Activated naive CD8-positive, alpha-beta T cell treated with anti-CD3 and anti-CD28 coated beads, Interleukin-2, amount 10 ng/mL, durations not matched to agents 7 days and 5 days (primary cell): ENCODE results near the gene EPN2. TPM values are rescaled to one million over a fixed set of nuclear protein-coding genes. Genes with fewer than 3 reads are reported as not detected.
"Not testable (repeated sequence)": the region's sequence is repeated elsewhere in the genome, so short reads cannot be mapped to it uniquely, and the experiment has no call there.

Source experiments
- ATAC-seq: fragments of 150-1000 bp; cut with Tn5 transposase; one replicate; pipeline ENCODE4 v1.10.0; 2021; ENCODE audit warnings: low read depth, moderate library complexity
- POLR2A ChIA-PET: fragments of 350-600 bp; sonication (Branson Sonifier 250); formaldehyde crosslinking; loops from one replicate; lab custom pipeline; 2021; ENCODE audit warnings: antibody characterized with exemption; lab: Charles Lee
- DNase-seq: peaks from one replicate; pipeline ENCODE4 v3.0.0; 2021
- H3K27ac Mint-ChIP-seq: one replicate; pipeline ENCODE4 v1.8.0; 2022; ENCODE audit warnings: mild to moderate bottlenecking, mixed read lengths
- H3K27me3 Mint-ChIP-seq: one replicate; pipeline ENCODE4 v1.8.0; 2022; ENCODE audit warnings: mild to moderate bottlenecking, moderate library complexity, mixed read lengths
- H3K36me3 Mint-ChIP-seq: one replicate; pipeline ENCODE4 v1.8.0; 2021; ENCODE audit warnings: mild to moderate bottlenecking, mixed read lengths
- H3K4me1 Mint-ChIP-seq: one replicate; pipeline ENCODE4 v1.8.0; 2021; ENCODE audit warnings: mixed read lengths
- H3K4me3 Mint-ChIP-seq: one replicate; pipeline ENCODE4 v1.8.0; 2022; ENCODE audit warnings: mild to moderate bottlenecking, moderate library complexity, mixed read lengths
- H3K9me3 Mint-ChIP-seq: one replicate; pipeline ENCODE4 v1.8.0; 2021; ENCODE audit warnings: mixed read lengths
- total RNA-seq, 2 experiments: library from RNA; stranded (reverse); gene quantifications; one replicate each; pipeline ENCODE4 v1.2.3, GENCODE V29; 2021

Gene EPN2
- total RNA-seq, 2 experiments from 2014 or later: 7.1 to 7.5 TPM

DNA sequence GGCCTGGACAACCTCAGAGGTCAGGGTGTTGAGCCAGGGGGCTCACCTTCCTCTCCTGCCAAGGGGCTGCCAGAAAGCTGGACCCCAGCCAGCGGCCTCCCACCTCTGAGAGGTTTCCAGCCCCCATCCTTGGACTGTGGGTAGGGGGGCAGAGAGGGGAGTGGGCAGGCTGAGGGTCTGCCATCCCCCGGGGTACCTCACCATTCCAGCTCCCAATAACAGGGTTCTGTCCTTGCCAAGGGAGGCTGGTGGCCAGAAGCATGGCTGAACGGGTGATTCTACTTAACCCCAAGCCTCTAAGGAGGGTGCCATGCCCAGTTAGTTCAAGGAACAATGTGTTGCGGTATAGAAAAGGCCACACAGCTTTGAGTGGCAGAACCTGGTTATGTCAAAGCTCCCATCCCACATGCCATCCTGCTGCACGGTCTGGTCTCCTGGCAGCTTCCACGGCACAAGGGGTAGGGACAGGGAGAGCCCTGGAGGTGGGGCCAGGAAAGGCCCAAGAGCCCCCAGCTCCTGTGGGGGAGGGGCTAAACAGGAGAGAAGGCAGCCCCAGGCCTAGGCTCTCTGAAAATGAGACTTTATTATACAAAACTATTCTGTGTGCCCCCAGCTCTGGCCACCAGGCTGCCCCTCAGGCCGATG, 105.6 kb downstream of the EPN2 start:
- no peak overlapping the region for H3K27ac Mint-ChIP-seq
- no peaks in the 10 kb centered on the region for H3K9me3 Mint-ChIP-seq

DNA sequence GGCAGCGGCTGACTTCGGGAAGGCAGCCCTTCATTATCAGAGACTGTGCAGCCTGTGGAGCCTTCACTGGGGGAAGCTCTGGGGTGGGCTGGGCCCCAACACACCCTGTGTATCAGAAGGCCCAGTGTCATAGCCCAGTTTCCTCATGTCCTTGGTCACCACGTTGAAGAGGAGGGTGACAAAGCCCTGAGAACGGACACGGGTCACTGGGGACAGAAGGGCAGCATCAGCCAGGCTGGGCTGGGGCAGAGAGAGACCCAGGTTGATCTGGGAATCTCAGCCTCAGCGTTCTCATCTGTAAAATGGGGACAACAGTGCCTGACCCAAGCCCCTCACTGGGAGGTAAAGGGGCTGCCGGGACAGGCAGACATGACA, 106.1 kb downstream of the EPN2 start:
- no peaks in the 10 kb centered on the region for H3K9me3 Mint-ChIP-seq
- no peak overlapping the region for H3K4me3 Mint-ChIP-seq
- no peaks in the 10 kb centered on the region for H3K36me3 Mint-ChIP-seq
- H3K27me3 Mint-ChIP-seq: peaks cover 16% of the 10 kb centered on the region
- POLR2A ChIA-PET: no interaction called here
- ATAC-seq (no peak), DNase-seq (no peak)
- no peaks in the 10 kb centered on the region for H3K4me1 Mint-ChIP-seq
- no peak overlapping the region for H3K27ac Mint-ChIP-seq

More for the DNA sequence above, 105.6 kb downstream of the EPN2 start:
- H3K36me3 Mint-ChIP-seq: no peaks in the 10 kb centered on the region
- peaks cover 16% of the 10 kb centered on the region for H3K27me3 Mint-ChIP-seq
- no peaks in the 10 kb centered on the region for H3K4me1 Mint-ChIP-seq
- no peak overlapping the region for H3K4me3 Mint-ChIP-seq
- ATAC-seq (no peak), DNase-seq (no peak)
- POLR2A ChIA-PET: no interaction called here

DNA sequence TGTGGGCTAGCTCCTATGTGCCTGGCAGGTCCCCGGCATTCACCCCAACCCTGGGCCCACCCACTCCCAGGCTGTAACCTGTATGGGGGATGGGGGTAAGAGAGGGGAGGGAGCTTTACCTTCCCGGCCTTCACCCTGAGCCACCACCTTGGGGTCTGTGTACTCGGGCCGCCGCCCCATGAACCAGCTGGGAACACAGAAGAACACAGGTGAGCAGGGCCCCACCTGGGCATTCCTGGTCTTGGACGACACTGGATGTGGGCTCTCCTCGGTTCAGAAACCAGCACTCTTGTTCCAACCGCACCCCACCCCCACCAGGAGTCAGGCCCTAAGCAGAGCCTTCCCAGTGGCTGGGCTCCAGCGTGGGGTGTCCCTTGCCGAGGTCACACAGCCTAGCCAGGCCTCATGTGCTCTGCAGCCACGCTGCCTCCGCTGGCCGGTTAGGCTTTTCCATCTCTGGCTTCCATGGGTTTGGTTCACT, 106.5 kb downstream of the EPN2 start:
- DNase-seq (no peak), ATAC-seq (no peak)
- POLR2A ChIA-PET: no interaction called here
- Mint-ChIP-seq H3K27ac (no peak overlapping the region), H3K4me3 (no peak overlapping the region), H3K4me1 (no peaks in the 10 kb centered on the region), H3K9me3 (no peaks in the 10 kb centered on the region), H3K36me3 (no peaks in the 10 kb centered on the region), H3K27me3 (peaks cover 14% of the 10 kb centered on the region)

DNA sequence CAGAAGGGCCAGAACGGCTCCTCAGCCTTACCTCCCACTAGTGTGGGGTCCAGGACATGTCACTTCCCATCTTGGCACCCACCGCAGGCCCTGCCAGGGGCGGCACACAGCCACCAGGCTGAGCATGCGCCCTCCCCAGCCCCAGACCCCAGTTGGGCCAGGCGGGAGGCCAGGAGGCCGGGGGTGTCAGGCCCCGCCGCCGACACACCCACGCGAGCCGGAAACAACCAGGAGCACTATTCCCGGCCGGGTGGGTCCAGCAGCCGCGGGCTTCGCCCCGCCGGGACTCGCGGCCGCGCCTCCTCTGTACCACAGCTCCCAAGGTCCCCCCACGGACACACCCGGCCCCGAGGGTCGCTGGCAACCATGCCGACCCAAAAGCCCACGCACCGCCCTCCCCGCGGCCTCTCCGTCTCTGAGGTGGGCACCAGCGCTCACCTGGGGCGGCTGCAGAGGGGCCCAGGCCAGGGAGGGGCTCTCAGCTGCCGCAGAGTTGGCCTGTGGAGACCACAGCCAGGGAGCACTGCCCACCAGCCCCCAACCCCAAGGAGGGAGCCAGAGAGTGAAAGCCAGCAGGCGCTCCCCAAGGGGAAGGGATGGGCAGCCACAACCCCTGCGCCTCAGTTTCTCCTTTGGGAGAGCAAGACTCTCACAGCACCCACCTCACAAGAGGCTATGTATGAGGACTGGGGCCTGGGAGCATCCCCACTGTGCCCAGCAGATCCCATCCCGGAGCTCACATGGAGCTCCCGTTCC, 107.3 kb downstream of the EPN2 start:
- ATAC-seq (no peak), DNase-seq (no peak)
- no peak overlapping the region for H3K27ac Mint-ChIP-seq
- H3K27me3 Mint-ChIP-seq: peaks cover 6% of the 10 kb centered on the region
- POLR2A ChIA-PET: no interaction called here
- no peak overlapping the region for H3K4me3 Mint-ChIP-seq
- no peaks in the 10 kb centered on the region for H3K4me1 Mint-ChIP-seq
- no peaks in the 10 kb centered on the region for H3K9me3 Mint-ChIP-seq
- H3K36me3 Mint-ChIP-seq: no peaks in the 10 kb centered on the region

DNA sequence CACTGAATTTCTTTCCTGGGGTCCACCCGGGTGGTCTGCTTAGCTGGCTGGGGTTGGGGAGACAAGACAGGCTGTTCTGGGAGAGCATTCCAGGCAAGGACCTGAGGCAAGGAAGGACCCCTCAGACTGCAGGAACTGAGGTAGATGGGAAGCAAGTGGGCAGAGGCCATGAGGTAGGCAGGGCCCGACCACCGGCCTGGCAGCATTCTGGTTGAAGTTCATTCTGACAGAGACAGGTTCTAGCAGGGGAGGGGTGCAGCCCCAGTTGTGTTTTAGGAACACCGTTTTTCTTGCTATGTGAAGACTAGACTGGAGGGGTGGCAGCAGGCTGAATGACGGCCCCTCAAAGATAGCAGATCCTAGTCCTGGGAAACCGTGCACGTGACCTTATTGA, 107.9 kb downstream of the EPN2 start:
- Mint-ChIP-seq H3K36me3 (no peaks in the 10 kb centered on the region), H3K4me3 (no peak overlapping the region), H3K27me3 (peaks cover 3% of the 10 kb centered on the region), H3K4me1 (no peaks in the 10 kb centered on the region), H3K27ac (no peak overlapping the region), H3K9me3 (no peaks in the 10 kb centered on the region)
- DNase-seq: no peak
- no peak for ATAC-seq
- POLR2A ChIA-PET: no interaction called here

DNA sequence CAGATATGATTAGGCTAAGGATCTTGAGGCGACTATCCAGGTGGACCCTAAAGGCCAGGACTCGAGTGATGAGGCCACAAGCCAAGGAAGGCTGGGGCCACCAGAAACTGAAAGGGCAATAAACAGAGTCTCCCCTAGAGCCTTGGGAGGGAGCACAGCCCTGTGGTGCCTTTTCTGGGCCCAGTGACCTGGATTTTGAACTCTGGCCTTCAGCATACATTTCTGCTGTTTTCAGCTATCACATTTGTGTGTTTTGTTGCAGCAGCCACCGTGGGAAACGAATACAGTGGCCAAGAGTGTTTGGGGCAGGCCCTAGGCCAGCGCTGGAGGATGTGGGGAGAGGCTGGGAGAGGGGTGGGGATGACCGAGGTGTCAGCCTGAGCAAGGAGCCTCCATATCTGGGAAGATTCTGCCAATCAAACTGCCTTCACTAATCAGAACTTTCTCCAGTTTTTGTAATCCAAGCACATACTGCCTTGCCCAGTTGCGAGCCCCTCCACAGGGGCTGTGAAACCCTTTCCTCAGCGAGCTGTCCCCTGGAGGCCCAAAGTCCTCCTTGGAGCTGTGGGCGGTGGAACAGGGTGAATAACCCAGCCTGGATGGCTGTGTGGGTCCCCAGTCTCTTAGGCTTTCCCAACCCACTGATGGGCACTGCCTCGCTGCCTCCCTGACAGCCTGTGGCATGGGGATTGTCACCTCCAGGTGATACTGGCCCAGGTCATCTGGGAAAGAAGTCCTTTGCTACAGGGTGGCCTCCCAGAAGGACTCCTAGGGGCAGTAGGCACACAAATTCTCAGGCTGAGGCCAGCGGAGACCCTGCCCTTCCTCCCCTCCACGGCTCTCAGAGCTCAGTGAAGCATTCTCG, 108.6 kb downstream of the EPN2 start:
- Mint-ChIP-seq H3K4me3 (no peak overlapping the region), H3K27ac (no peak overlapping the region), H3K9me3 (no peaks in the 10 kb centered on the region), H3K36me3 (no peaks in the 10 kb centered on the region), H3K27me3 (peaks cover 3% of the 10 kb centered on the region), H3K4me1 (no peaks in the 10 kb centered on the region)
- no peak for DNase-seq
- no peak for ATAC-seq
- POLR2A ChIA-PET: no interaction called here

DNA sequence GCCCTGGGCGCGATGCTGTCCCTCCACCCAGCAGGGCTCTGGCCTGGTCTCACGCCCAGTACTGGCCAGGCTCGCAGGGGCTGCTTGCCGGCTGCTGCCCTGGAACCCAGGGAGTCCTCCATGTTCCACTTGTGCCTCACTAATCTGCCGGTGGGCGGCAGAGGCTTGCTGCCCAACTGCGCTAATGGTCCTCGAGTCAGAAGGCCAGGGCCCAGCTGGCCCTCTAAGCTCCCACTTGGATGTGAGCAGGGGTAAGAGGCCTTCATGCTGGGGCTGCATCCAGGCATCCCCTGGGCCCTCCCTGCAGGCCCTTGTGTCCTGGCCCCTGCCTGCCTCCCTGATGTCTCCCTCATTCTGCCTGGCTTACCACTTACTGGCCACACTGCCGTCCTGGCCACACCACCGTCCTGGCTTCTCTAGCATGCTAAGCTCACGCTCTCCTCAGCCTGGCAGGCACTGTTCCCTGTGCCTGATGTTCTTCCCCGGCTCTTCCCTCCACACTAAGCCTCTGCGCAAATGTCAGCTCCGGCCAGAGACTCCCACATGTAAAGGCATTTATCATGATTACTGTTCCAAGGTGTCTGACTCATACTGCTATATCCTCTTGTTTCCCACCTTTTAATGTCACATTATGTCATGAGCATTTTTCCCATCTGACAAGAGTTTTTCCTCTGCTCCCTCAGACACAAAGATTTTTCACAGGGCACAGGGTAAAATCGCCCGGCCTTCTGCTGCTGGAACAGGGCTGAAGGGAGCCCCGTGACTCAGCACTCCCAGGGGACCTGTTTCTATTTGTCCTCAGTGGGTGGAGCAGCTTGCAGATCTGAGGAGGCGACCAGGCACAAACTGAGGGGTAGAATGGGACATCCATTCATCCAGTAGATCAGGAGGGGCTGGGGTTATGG, 109.4 kb downstream of the EPN2 start:
- Mint-ChIP-seq H3K9me3 (no peaks in the 10 kb centered on the region), H3K27me3 (peaks cover 9% of the 10 kb centered on the region), H3K27ac (no peak overlapping the region), H3K4me1 (no peaks in the 10 kb centered on the region), H3K4me3 (no peak overlapping the region), H3K36me3 (no peaks in the 10 kb centered on the region)
- POLR2A ChIA-PET: no interaction called here
- no peak for DNase-seq
- no peak for ATAC-seq

DNA sequence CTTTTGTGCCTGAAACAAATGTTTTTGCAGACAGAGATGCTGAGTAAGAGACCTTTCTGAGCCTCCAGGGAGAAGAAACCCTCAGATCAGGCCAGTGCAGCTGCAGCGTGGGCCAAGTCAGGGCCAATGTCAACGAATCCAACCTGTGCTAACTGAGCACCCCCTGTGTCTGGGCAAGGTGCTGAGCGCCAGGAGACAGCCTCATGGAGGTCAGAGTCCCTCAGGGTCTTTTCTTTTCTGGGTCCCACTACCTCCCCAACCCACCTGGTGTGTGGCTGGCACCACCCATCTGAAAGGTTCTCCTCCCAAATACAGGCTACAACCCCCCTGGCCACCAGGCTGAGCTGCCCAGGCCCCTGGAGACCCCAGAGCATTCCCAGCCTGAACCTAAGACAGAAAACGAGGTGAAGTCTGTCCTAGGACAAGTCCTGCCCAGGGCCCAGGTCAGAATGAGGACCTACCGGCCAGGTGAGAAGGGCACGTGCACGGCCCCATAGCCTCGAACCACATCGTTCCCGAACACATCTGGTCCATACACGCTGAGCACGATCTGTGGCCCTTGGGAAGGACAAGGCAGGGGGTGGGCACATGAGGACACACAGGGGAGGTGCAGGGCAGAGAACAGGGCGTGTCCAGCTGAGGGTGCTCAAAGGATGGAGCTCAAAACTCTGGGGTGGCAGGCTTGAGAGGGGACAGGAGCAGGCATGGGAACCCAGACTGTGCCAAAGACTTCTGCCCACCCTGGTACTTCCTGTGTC, 110.3 kb downstream of the EPN2 start:
- no peaks in the 10 kb centered on the region for H3K9me3 Mint-ChIP-seq
- no peaks in the 10 kb centered on the region for H3K36me3 Mint-ChIP-seq
- ATAC-seq (no peak), DNase-seq (no peak)
- POLR2A ChIA-PET: no interaction called here
- peaks cover 7% of the 10 kb centered on the region for H3K27me3 Mint-ChIP-seq
- H3K27ac Mint-ChIP-seq: no peak overlapping the region
- H3K4me1 Mint-ChIP-seq: no peaks in the 10 kb centered on the region
- no peak overlapping the region for H3K4me3 Mint-ChIP-seq

DNA sequence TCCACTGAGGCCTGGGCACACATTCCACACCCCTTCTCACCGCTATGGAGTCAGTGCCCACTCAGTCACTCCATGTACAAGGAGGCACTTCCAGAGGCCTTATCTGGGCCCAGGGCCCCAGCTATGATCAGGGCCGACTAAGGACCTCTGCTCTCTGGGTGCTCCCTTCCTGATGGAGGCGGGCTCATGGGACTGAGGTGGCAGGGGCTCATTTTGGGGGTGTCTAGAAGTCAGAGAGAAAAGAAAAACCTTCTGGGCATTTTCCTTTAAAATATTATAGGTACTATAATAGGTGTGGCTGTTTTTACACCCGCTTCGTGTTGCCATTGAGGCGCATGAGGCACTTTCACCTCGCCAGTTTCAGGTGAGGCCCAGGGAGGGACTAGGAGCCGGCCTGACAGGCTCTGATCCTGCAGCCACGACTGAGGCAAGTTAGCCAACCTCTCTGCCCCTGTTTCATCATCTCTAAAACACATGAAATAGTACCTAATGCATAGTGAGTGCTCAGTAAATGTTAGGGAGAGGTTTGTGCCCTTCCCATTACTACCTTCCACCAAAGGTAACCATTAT, 111.0 kb downstream of the EPN2 start:
- peaks cover 7% of the 10 kb centered on the region for H3K27me3 Mint-ChIP-seq
- ATAC-seq (no peak), DNase-seq (no peak)
- POLR2A ChIA-PET: no interaction called here
- H3K9me3 Mint-ChIP-seq: no peaks in the 10 kb centered on the region
- H3K4me3 Mint-ChIP-seq: no peak overlapping the region
- no peaks in the 10 kb centered on the region for H3K4me1 Mint-ChIP-seq
- H3K27ac Mint-ChIP-seq: no peak overlapping the region
- H3K36me3 Mint-ChIP-seq: no peaks in the 10 kb centered on the region

DNA sequence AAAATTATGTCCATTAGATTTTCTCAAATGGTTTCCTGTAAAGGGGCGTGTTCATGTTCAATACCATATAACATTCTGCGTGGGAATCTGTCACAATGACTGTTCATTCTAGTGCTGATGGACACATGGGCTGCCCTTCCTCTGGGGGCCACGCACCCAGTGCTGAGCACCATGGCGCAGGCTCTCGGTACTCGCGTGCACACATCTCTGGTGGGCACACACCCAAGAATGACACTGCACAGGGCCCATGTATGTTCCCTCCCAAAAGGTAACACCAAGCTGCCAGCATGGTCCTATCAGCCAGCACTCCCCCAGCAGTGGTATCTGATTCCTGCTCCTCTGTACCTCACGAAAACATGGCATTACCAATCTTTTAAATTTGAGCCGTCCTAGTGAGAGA, 111.6 kb downstream of the EPN2 start:
- Mint-ChIP-seq H3K36me3 (no peaks in the 10 kb centered on the region), H3K27ac (no peak overlapping the region), H3K4me3 (no peak overlapping the region), H3K27me3 (peaks cover 7% of the 10 kb centered on the region), H3K4me1 (no peaks in the 10 kb centered on the region), H3K9me3 (no peaks in the 10 kb centered on the region)
- POLR2A ChIA-PET: no interaction called here
- DNase-seq (no peak), ATAC-seq (no peak)

DNA sequence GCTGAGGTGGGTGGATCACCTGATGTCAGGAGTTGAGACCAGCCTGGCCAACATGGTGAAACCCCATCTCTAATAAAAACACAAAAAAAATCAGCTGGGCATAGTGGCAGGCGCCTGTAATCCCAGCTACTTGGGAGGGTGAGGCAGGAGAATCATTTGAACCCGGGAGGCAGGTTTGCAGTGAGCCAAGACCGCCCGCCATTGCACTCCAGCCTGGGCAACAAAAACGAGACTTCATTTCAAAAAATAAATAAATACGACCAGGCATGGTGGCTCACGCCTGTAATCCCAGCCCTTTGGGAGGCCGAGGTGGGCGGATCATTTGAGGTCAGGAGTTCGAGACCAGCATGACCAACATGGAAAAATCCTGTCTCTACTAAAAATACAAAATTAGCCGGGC, 116.2 kb downstream of the EPN2 start:
- ATAC-seq, H3K27ac Mint-ChIP-seq, H3K27me3 Mint-ChIP-seq, H3K4me3 Mint-ChIP-seq, H3K36me3 Mint-ChIP-seq, DNase-seq, H3K4me1 Mint-ChIP-seq, POLR2A ChIA-PET, H3K9me3 Mint-ChIP-seq: not testable (repeated sequence)

DNA sequence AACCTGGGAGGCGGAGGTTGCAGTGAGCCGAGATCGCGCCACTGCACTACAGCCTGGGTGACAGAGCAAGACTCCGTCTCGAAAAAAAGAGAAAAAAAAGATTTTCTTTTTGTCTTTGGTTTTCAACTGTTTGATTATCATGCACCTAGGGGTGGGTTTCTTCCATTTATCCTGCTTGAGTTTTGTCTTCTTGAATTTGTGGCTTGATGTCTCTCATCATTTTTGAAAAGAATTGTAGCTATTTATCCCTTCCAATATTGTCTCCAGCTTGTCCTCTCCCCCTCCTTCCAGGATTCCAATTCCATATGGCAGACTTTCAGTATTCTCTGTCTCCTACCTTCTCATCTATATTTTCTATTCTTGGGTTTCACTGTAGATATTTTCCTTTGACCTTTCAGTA, 117.6 kb downstream of the EPN2 start:
- Mint-ChIP-seq H3K27ac (no peak overlapping the region), H3K9me3 (no peaks in the 10 kb centered on the region), H3K27me3 (peaks cover 7% of the 10 kb centered on the region), H3K36me3 (no peaks in the 10 kb centered on the region), H3K4me3 (no peak overlapping the region), H3K4me1 (no peaks in the 10 kb centered on the region)
- ATAC-seq (no peak), DNase-seq (no peak)
- POLR2A ChIA-PET: no interaction called here
